HG03342 (cell line): ENCODE results near the gene DGCR6L.
"Not testable (repeated sequence)": the region's sequence is repeated elsewhere in the genome, so short reads cannot be mapped to it uniquely, and the experiment has no call there.

ENCODE experiments used
- ATAC-seq: cut with Tn5 transposase; IDR thresholded peaks from one replicate; pipeline ENCODE4 v1.9.1; 2021; ENCODE audit warnings: mild to moderate bottlenecking, moderate library complexity; ENCODE audit not compliant: unreplicated experiment

Gene DGCR6L

GRCh38 chr22:20277936-20278635, 41.8 kb downstream of the DGCR6L start:
- not testable (repeated sequence) for ATAC-seq

DNA sequence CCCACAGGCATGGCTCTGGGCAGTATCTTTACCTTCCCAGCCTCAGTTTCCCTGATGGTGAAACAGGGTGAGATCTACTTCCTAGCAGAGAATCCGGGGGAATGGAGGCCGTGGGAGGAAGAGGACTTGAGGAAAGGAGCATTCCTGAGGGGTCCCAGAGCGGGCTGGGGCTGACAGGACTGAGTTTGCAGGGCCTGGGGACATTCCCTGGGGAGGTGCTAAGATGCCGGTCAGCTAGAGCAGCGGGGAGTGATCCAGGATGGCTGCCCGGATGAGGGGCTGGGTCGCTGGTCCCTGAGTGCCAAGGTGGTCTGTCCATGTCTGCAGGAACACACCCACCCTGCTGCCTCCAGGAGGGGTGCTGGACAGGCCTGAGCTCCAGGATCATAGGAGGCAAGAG, 43.4 kb downstream of the DGCR6L start:
- no peak for ATAC-seq

DNA sequence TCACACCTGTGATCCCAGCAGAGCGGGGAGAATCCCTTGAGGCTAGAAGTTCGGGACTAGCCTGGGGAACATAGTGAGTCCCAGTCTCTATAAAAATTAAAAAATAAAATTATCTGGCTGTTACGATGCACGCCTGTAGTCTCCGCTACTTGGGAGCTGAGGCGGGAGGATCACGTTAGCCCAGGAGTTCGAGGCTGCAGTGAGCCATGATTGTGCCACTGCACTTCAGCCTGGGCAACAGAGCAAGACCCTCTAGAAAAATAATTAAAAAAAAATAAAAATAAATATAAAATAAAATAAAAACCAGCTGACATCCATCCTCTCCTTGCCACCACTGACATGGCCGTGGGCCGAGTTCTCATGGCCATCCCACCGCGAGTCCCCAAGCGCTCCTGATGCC, 44.0 kb downstream of the DGCR6L start:
- ATAC-seq, result no peak

GRCh38 chr22:20275325-20275724, 44.5 kb downstream of the DGCR6L start:
- not testable (repeated sequence) for ATAC-seq

GRCh38 chr22:20274374-20274773, 45.5 kb downstream of the DGCR6L start:
- not testable (repeated sequence) for ATAC-seq

GRCh38 chr22:20273758-20274181, 46.1 kb downstream of the DGCR6L start:
- ATAC-seq, result no peak

GRCh38 chr22:20272700-20273099, 47.2 kb downstream of the DGCR6L start:
- no peak for ATAC-seq

- ATAC-seq, result no peak
Measured at GRCh38 chr22:20272174-20272573, 47.7 kb downstream of the DGCR6L start.

DNA sequence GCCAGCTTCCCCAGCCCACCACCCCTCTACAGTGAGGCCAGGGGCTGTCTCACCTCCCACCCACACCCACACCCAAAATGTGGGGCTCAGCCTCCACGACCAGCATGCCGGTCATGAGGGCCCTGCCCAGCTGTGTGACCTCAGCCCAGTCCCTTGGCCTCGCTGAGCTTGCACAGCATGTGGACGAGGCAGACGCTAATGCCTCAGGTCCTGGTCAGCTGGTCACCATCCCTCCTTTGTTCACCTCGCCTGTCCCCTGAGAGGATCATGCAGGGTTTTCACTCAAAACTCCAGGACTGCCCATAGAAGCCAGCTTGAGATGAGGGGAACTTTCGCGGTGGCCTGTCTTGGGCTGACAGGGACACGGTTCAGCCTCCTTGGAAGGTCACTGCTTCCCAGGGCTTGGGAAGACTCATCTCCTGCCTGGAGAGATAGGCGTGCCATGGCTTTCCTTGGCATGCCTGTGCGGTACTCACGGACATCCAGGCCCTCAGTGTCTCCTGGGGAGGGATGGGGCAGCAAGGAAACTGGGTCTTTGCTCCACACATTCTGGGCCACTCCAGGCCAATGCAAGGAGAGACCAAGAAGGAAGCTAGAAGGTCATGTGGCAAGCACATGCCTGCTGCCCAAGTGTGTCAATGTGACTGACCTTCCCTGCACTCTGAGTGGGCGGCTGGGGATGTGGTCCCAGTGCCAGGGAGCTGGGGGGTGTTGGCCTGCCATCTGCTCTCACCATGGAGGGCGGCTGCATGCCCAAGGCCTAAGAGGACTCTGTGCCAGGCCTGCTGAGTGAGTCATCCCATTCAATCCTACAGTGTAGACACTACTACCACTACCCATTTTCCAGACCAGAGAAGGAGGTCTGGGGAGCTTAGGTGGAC, 48.5 kb downstream of the DGCR6L start:
- ATAC-seq, result no peak

DNA sequence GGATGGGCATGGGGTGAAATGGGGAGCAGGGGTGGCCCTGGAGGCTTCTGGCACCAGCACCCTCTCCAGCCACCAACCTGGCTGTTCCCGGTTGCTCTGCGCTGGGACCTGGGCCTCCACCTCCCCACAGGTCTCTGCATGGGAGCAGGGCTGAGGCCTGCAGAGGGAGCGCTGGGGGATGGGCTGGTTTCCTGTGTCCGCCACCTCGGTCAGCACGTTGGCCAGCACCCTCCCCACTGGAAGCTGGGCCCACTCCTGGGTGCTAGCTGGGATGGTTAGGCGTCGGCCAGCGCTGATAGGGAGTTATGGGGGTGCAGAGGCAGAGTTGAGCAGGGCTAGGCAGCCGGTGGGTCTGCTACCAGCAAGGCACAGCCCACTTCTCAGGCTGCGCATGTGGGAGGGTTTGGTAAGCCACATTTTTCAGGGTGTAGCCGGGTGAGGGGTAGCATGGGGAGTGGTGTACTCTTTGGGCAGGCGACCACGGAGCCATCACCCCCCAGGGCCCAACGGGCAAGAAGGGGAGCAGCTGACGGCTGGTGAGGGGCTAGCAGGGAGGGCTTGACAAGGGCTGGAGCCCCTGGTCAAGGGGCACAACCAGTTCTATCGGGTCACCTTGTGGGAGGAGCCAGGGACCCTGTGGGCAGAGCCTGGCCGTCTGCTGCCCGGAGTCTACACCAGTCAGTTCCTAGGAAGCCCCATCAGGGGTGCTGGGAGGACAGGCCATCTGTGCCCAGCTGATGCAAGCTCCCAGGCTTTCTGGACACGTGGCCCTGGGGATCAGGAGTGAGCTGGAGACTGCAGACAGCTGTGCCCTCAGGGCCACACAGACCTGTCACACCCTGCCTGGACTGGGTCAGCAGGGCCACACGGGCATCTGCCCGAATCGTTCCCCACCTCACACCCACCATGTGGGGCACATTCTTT, 49.4 kb downstream of the DGCR6L start:
- not testable (repeated sequence) for ATAC-seq

DNA sequence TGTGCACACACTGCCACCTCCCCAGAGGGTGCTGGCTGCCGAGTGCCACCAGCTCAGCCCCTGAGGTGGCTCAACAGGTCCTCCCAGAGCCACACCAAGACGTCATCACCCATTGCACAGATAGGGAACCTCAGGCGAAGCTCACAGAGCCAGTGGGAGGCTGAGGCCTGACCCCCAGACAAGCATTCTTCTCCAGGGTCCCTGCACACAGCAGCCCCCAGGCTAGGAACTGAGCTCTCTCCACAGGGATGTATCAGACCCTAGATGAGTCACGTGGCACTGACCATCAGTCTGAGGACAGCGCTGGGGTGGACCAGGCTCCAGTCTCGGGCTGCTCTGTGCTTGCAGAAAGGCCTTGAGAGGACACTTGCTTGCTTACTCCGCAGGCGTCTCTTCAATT, 50.2 kb downstream of the DGCR6L start:
- ATAC-seq, result not testable (repeated sequence)

- ATAC-seq, result not testable (repeated sequence)
Measured at GRCh38 chr22:20269201-20269600, 50.7 kb downstream of the DGCR6L start.

DNA sequence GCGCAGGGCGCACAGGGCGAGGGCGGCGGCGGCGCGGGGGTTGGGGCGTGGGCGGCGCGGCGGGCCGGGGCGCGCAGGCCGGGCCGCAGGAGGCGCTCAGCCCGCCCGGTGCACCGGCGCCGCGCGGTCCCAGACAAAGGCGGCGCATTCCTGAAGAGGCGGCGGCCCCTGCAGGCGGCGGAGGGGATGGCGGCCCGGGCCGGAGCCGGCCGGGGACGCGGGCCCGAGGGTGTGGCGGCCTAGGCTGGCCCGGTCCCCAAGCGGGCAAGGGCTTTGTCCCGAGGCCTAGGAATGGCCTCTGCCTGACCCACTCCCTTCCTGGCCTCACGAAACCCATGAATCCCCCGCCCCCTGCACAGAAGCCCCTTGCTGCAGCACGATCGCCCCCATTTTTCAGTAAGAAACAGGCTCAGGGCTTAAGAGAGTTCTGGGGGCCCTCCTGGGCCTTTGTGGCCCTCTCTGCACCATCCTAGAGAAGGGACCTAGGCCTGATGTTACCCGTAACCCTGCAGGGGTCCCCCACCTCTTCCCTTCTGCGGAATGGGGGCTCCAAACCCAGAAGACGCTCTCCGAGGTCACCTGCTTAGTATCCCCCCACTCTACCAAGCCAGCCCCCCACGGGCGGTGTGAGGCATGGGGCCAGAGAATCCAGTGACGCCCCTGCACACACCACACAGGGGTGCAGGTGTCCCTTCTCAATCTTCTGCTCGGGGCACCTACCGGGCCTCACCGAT, 51.4 kb downstream of the DGCR6L start, which contains the start of gene RTN4R:
Gene RTN4R, minus strand, starts transcription at position 40 of the 734 bp plus-strand sequence. CDS start 226 bp downstream, outside the sequence.
- ATAC-seq, result peak; percentile 59

GRCh38 chr22:20267441-20268278, 52.2 kb downstream of the DGCR6L start:
- peak; percentile 14 for ATAC-seq

DNA sequence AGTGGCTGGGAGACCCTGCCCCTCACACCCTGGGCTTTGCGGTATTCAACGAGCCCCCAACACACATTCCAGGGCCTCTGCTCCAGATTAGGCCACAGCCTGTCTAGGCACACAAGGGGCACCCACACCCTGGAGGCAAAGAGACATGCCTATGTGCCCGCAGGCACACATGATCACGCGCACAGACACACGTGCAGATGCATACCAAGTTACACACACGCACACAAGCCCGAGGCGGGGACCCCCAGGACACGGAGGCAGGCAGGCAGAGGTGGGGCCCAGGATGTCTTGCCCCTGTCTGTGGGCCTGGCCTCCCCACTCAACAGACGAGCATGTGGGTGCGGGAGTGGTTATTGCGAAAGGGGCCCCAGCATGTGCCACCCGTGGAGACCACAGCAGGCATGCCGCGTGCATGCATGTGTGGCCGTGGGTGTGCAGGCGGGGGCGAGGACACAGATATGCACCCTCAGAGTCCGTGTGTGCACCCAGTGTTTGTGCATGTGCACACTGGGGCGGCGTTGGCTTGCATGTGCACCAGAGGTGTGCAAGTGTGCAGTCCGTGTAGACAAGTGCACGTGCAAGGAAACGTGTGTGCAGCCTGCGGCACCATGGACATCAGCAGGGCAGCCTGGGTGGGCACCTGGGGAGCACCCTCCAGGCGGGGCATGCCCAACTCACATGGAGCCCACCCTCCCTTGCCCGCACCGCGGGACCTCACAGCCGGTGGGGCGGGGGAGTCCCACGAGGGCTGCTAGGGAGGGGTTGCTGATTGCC, 53.0 kb downstream of the DGCR6L start:
- not testable (repeated sequence) for ATAC-seq

DNA sequence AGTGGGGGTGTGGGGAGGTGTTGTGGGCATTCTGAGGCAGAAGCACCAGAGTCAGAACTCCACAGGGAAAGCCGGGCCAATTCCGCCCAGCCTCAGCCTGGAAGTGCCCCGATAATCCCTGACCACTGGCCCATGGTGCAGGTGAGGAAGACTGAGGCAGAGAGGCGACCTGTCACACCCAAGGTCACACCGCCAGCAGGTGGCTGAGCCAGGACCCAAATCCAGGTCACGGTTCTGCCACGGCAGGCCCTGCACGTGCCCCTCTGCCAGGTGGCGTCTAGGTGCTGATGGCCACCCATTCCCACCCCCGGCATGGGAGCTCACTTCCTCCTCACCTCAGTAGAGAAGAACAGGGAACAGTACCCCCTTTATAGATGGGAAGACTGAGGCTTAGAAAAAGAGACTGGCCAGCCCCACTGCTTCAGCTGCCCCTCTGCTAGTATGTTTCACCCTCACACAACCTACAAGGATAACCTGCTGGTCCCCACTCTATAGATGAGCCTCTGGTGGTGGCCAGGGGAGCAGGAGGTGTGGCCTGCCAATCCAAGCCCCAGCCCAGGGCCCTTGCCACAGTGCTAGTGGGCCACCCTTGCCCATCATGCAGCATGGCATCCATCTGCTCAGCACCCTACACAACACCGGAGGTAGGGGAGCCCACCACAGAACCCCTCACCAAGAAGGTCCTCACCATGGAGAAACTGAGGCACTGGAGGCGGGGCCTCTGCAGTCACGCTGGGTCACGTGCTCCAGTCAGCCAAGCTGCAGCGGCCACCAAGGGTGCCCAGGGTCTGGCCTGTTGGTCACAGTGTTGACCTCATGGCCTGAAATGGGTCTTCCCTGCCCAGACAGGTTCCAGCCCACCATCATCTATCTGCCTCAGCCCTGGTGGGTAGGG, 53.8 kb downstream of the DGCR6L start:
- not testable (repeated sequence) for ATAC-seq
